Immature natural killer cell (primary cell): ENCODE measurements around the gene GTF2I. TPM values are rescaled to one million over a fixed set of nuclear protein-coding genes. Genes with fewer than 3 reads are reported as not detected.
"Not testable (repeated sequence)": the region's sequence is repeated elsewhere in the genome, so short reads cannot be mapped to it uniquely, and the experiment has no call there.

ENCODE experiments used
- DNase-seq, 3 donors: peaks; one replicate each; pipeline ENCODE4 v3.0.0; 2022; ENCODE audit warnings: mixed read lengths in 1 of 3
- H3K27ac Mint-ChIP-seq, 6 donors: one replicate each; pipeline ENCODE4 v1.8.0; 2020; ENCODE audit warnings: mixed read lengths in 6 of 6, mild to moderate bottlenecking in 5 of 6, inconsistent platforms in 4 of 6, moderate library complexity in 3 of 6
- H3K27me3 Mint-ChIP-seq, 3 donors: one replicate each; pipeline ENCODE4 v1.8.0; 2020 to 2021; ENCODE audit warnings: low read depth in 3 of 3, mild to moderate bottlenecking in 3 of 3, mixed read lengths in 3 of 3, moderate library complexity in 3 of 3, inconsistent platforms in 1 of 3
- H3K36me3 Mint-ChIP-seq, 3 donors: one replicate each; pipeline ENCODE4 v1.8.0; 2020; ENCODE audit warnings: mixed read lengths in 3 of 3, inconsistent platforms in 2 of 3, mild to moderate bottlenecking in 2 of 3
- H3K4me1 Mint-ChIP-seq, 2 donors: one replicate each; pipeline ENCODE4 v1.8.0; 2020; ENCODE audit warnings: inconsistent platforms in 2 of 2, mild to moderate bottlenecking in 2 of 2, mixed read lengths in 2 of 2, moderate library complexity in 1 of 2
- H3K4me3 Mint-ChIP-seq, 5 donors: one replicate each; pipeline ENCODE4 v1.8.0; 2020; ENCODE audit warnings: mild to moderate bottlenecking in 5 of 5, mixed read lengths in 5 of 5, inconsistent platforms in 3 of 5, moderate library complexity in 3 of 5
- H3K9me3 Mint-ChIP-seq, 6 donors: one replicate each; pipeline ENCODE4 v1.8.0; 2020; ENCODE audit warnings: mild to moderate bottlenecking in 6 of 6, mixed read lengths in 6 of 6, inconsistent platforms in 4 of 6, moderate library complexity in 3 of 6
- polyA plus RNA-seq, 3 donors: library from polyadenylated mRNA; unstranded; fragments of 300-500 nt; fragmentation: Illumina TruSeq; gene quantifications; one replicate each; pipeline ENCODE4 v1.2.3, GENCODE V29; 2021

The GTF2I gene
- polyA plus RNA-seq, 3 donors from 2014 or later = 37.2 to 82.0 (median 45.6) TPM

DNA sequence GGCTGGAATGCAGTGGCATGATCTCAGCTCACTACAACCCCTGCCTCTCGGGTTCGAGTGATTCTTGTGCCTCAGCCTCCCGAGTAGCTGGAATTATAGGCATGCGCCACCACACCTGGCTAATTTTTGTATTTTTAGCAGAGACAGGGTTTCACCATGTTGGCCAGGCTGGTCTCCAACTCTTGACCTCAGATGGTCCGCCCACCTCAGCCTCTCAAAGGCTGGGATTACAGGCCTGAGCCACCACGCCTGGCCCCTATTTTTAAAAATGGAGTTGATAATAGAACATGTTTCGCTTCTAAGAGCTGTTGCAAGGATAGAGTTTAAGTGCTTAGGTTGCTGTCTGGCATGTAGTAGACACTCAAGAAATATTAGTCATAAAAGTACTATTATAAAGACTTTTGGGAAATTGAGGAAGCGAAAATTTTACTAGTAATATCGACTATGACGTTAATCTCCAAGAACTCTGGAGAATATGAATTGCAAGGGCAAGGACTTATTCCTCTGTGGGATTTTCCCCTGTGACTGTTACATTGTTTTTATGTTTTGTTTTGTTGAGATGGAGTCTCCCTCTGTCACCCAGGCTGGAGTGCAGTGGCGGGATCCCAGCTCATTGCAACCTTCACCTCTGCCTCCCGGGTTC lies 7.9 kb downstream of the GTF2I start:
- no peaks in the 10 kb centered on the region for H3K36me3 Mint-ChIP-seq
- no peak overlapping the region for H3K4me3 Mint-ChIP-seq
- peaks cover 52 to 77% of the 10 kb centered on the region in 2 donors for H3K4me1 Mint-ChIP-seq
- DNase-seq = no peak
- no peak overlapping the region for H3K27ac Mint-ChIP-seq
- H3K9me3 Mint-ChIP-seq = no peaks in the 10 kb centered on the region
- peaks cover 1 to 6% (median 6%) of the 10 kb centered on the region in 3 donors for H3K27me3 Mint-ChIP-seq

DNA sequence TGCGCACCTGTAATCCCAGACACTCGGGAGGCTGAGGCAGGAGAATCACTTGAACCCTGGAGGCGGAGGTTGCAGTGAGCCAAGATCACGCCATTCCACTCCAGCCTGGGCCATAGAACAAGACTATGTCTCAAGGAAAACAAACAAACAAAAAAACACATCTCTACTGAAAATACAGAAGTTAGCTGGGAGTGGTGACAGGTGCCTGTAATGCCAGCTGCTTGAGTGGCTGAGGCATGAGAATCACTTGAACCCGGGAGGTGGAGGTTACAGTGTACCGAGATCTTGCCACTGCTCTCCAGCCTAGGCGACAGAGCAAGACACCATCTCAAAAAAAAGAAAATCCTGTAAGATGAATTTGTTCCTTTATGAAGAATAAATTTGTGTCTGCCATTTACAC lies 9.5 kb downstream of the GTF2I start:
- not testable (repeated sequence) for H3K27me3 Mint-ChIP-seq, H3K36me3 Mint-ChIP-seq, DNase-seq, H3K9me3 Mint-ChIP-seq
- Mint-ChIP-seq H3K4me3 (peak overlapping the region in 3 of 5 donors; percentile 34 to 51 (median 48)), H3K27ac (peak overlapping the region in 5 of 6 donors; percentile 45 to 82 (median 59)), H3K4me1 (peaks cover 45 to 74% of the 10 kb centered on the region in 2 donors)

DNA sequence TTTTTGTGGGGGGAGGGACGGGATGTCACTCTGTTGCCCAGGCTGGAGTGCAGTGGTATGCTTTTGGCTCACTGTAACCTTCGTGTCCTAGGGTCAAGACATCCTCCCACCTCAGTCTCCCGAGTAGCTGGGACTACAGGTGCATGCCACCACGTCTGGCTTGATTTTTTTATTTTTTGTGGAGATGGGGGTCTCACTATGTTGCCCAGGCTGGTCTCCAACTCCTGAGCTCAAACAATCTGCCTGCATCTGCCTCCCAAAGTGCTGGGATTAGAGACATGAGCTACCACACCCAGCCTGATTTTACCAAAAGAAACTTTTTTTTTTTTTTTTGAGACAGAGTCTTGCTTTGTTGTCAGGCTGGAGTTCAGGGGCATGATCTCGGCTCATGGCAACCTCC lies 10.0 kb downstream of the GTF2I start:
- not testable (repeated sequence) for DNase-seq, H3K4me3 Mint-ChIP-seq
- peak overlapping the region in 4 of 6 donors; percentile 17 to 71 (median 46) for H3K27ac Mint-ChIP-seq

DNA sequence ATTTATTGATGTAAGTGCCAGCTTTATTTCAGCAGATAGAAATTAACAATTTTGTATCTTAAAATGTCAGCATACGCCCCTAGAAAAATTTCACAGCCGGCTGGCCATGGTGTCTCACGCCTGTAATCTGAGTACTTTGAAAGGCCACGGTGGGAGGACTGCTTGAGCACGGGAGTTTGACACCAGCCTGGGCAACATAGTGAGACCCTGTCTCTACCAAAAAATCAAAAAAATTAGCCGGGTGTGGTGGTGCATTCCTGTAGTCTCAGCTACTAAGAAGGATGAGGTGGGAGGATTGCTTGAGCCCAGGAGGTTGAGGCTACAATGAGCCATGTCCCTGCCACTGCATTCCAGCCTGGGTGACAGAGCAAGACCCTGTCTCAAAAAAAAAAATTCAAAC lies 14.1 kb downstream of the GTF2I start:
- H3K4me3 Mint-ChIP-seq = no peak overlapping the region
- peak overlapping the region in 2 of 6 donors; percentile 11 to 59 for H3K27ac Mint-ChIP-seq
- H3K4me1 Mint-ChIP-seq = peaks cover 27 to 65% of the 10 kb centered on the region in 2 donors
- H3K9me3 Mint-ChIP-seq = no peaks in the 10 kb centered on the region
- no peak for DNase-seq
- no peaks in the 10 kb centered on the region for H3K27me3 Mint-ChIP-seq
- H3K36me3 Mint-ChIP-seq = peaks cover 0 to 4% (median 0%) of the 10 kb centered on the region in 3 donors

More for the DNA sequence above, 10.0 kb downstream of the GTF2I start:
- not testable (repeated sequence) for H3K36me3 Mint-ChIP-seq, H3K9me3 Mint-ChIP-seq, H3K27me3 Mint-ChIP-seq
- peaks cover 44 to 75% of the 10 kb centered on the region in 2 donors for H3K4me1 Mint-ChIP-seq

DNA sequence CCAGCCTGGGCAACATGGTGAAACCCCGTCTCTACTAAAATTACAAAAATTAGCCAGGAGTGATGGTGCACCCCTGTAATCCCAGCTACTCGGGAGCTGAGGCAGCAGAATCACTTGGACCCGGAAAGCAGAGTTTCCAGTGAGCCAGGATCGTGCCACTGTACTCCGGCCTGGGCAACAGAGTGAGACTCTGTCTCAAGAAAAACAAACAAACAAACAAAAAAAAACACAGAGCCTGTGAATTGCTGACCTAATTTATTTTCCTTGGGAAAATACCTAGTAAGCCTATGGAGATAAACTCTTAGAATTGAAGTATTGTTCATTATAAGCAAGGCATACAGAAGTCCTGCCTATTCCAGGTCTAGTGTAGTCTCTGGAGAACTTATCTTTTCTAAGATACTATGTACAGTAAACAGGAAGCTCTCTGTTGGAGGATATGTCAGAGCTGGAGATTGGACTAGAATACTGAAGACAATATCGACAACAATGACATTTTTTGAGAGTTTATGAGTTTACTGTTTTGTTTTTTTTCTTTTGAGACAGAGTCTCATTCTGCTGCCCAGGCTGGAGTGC lies 14.9 kb downstream of the GTF2I start:
- Mint-ChIP-seq H3K27me3 (no peaks in the 10 kb centered on the region), H3K36me3 (peaks cover 0 to 4% (median 0%) of the 10 kb centered on the region in 3 donors), H3K4me3 (no peak overlapping the region), H3K9me3 (no peaks in the 10 kb centered on the region), H3K4me1 (peaks cover 25 to 60% of the 10 kb centered on the region in 2 donors), H3K27ac (peak overlapping the region in 2 of 6 donors; percentile 55 to 80)
- DNase-seq = no peak

DNA sequence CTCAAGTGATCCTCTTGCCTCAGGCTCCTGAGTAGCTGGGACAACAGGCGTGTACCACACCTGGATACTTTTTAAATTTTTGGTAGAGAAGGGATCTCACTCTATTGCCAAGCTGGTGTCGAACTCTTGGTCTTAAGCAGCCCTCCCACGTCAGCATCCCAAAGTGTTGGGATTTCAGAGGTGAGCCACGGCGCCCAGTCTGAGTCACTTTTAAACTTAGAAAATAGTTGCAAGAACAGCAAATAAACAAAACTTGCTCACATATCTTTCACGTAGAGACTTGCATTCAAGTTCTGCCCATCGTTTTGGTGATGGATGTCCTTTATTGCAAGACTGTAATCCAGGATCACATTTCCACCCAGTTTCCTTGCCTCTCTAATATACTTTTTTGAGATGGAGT lies 16.6 kb downstream of the GTF2I start:
- Mint-ChIP-seq H3K27me3 (no peaks in the 10 kb centered on the region), H3K9me3 (no peaks in the 10 kb centered on the region), H3K4me1 (peaks cover 19 to 54% of the 10 kb centered on the region in 2 donors), H3K36me3 (peaks cover 0 to 4% (median 0%) of the 10 kb centered on the region in 3 donors), H3K27ac (peak overlapping the region in 1 of 6 donors; percentile 39), H3K4me3 (no peak overlapping the region)
- no peak for DNase-seq

DNA sequence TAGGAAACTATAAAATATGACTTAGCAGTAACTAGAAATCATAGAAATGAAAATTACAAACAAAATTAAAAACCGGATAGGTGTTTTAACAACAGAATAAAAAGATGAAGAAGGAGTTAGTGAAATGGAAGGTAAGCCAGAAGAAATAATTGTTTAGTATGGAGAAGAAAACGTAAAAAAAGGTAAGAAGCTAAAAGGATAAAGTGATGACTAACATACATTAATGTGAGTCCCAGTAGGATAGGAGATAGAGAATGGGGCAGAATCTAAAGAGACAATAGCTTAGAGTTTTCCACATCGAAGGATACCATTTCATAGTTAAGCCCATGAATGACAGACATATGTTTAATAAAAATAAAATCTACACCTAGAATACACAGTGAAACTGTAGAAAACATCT lies 25.3 kb downstream of the GTF2I start:
- Mint-ChIP-seq H3K27ac (peak overlapping the region in 4 of 6 donors; percentile 3 to 43 (median 7)), H3K36me3 (no peaks in the 10 kb centered on the region)

DNA sequence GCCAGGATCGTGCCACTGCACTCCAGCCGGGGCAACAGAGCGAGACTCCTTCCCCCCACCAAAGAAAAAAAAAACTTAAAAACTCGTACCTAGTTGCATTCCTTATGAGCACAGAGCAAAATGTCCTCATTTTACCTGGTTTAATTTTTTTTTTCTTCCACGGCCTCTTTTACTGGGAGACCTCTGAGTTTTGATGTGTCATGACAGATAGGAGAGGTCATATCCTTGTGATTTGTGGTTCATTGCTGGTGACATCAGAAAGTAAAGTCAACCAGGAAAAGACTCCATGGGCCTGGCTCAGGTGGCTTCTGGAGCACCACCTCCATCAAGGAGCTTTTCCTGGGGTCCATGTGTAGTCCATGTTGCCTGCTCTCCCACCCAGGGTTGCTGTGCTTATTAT lies 26.3 kb downstream of the GTF2I start:
- Mint-ChIP-seq H3K27ac (peak overlapping the region in 1 of 6 donors; percentile 22), H3K4me1 (peaks cover 44 to 73% of the 10 kb centered on the region in 2 donors)

More for the DNA sequence above, 25.3 kb downstream of the GTF2I start:
- DNase-seq = no peak
- peaks cover 0 to 3% (median 0%) of the 10 kb centered on the region in 3 donors for H3K27me3 Mint-ChIP-seq
- no peak overlapping the region for H3K4me3 Mint-ChIP-seq
- no peaks in the 10 kb centered on the region for H3K9me3 Mint-ChIP-seq
- peaks cover 44 to 76% of the 10 kb centered on the region in 2 donors for H3K4me1 Mint-ChIP-seq

DNA sequence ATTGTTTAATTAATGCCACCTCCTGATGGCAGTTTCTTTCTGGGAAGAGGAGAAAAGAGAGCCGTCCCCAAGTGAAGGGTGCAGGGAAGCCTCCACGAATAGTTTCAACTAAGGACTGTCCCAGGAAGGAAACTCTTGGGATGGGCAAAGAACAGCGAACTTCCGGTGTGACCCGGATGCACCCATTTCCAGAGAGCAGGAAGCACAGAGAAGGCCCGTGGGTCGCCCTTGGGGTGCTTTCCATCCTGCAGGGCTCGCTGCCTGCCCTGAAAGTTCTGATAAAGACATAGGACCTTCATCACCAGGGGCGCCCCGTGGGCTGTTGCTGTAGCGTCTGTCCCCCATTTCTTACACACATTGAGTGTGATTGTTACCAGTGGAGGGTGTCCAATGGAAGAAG lies 27.0 kb downstream of the GTF2I start:
- peaks cover 0 to 3% (median 0%) of the 10 kb centered on the region in 3 donors for H3K27me3 Mint-ChIP-seq
- H3K27ac Mint-ChIP-seq = peak overlapping the region in 1 of 6 donors; percentile 79
- H3K36me3 Mint-ChIP-seq = no peaks in the 10 kb centered on the region
- no peaks in the 10 kb centered on the region for H3K9me3 Mint-ChIP-seq
- no peak for DNase-seq
- H3K4me1 Mint-ChIP-seq = peaks cover 45 to 76% of the 10 kb centered on the region in 2 donors
- no peak overlapping the region for H3K4me3 Mint-ChIP-seq

More for the DNA sequence above, 26.3 kb downstream of the GTF2I start:
- Mint-ChIP-seq H3K9me3 (no peaks in the 10 kb centered on the region), H3K36me3 (no peaks in the 10 kb centered on the region), H3K4me3 (no peak overlapping the region), H3K27me3 (peaks cover 0 to 3% (median 0%) of the 10 kb centered on the region in 3 donors)
- DNase-seq = no peak

DNA sequence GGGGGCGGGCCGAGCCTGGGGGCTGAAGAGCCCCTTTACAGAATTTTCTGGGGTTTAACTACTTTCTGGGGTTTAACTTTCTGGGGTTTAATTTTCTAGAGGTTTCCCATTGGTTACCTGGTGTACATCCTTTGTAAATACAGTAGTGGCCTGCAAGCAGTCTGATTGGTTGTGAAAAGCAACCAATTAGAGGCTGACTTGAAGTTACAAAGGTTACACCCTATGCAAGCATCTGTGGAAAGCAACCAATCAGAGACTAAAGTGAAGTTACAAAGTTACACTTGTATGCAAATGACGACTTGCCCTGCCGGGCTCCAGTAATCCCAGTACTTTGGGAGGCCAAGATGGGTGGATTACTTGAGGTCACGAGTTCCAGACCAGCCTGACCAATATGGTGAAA lies 27.4 kb downstream of the GTF2I start:
- DNase-seq = no peak
- Mint-ChIP-seq H3K4me3 (no peak overlapping the region), H3K4me1 (peaks cover 45 to 76% of the 10 kb centered on the region in 2 donors), H3K9me3 (no peaks in the 10 kb centered on the region), H3K27me3 (peaks cover 0 to 3% (median 0%) of the 10 kb centered on the region in 3 donors), H3K36me3 (no peaks in the 10 kb centered on the region), H3K27ac (no peak overlapping the region)

DNA sequence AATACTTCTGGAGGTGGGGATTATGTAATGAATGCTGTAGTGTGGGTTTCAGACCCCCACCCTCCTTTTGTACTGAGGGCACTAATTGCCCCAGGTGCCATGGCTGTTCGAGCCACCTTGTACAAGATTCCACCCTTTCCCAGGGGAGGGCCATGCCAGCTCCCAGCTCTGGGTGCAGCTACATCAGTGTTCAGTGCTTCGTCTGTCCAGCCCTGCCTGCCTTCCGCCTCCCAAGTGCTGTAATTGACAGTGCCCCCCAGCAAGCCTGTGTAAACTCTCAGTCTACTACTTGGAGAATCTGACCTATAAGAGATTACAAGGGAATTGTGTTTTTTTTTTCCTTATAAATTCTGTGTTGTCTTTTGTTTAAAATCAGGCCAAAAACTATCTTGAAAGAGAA lies 33.0 kb downstream of the GTF2I start:
- Mint-ChIP-seq H3K4me1 (peaks cover 17 to 28% of the 10 kb centered on the region in 2 donors), H3K36me3 (peaks cover 8 to 18% (median 16%) of the 10 kb centered on the region in 3 donors), H3K27me3 (no peaks in the 10 kb centered on the region), H3K4me3 (no peak overlapping the region), H3K27ac (no peak overlapping the region), H3K9me3 (no peaks in the 10 kb centered on the region)
- no peak for DNase-seq

DNA sequence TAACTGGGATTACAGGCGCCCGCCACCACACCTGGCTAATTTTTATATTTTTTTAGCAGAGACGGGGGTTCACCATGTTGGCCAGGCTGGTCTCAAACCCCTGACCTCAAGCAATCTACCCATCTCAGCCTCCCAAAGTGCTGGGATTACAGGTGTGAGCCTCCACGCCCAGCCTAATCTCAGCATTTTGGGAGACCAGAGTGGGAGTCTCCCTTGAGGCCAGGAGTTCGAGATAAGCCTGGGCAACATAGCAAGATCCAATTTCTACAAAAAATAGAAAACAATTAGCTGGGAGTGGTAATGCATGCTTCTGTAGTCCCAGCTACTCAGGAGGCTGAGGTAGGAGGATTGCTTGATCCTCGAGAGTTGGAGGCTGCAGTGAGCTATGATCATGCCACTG lies 46.9 kb downstream of the GTF2I start:
- not testable (repeated sequence) for H3K27me3 Mint-ChIP-seq, DNase-seq, H3K9me3 Mint-ChIP-seq, H3K27ac Mint-ChIP-seq, H3K4me1 Mint-ChIP-seq, H3K4me3 Mint-ChIP-seq
- H3K36me3 Mint-ChIP-seq = peaks cover 5 to 39% (median 25%) of the 10 kb centered on the region in 3 donors

DNA sequence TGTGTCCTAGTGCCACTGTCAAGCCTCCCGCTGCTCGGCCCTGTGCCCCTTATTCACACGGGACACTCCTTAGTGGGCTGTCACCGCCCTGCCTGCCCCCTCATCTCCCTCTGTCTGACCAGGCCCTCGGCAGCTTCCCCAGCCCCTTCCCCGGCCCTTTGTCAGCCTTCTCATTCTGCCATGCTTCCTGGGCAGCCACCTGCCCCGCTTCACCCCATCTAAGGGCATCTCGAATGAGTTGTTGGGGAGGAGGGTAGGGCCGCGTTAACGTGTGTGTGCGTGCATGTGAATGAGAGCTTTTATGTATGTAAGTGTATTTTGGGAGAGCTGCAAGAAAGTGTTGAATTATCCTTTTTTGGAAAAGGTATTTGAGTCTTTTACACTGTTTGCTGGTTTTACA lies 49.7 kb downstream of the GTF2I start:
- no peak for DNase-seq
- Mint-ChIP-seq H3K4me1 (peaks cover 0 to 1% of the 10 kb centered on the region in 2 donors), H3K27ac (no peak overlapping the region), H3K36me3 (peaks cover 11 to 33% (median 29%) of the 10 kb centered on the region in 3 donors), H3K4me3 (no peak overlapping the region), H3K9me3 (no peaks in the 10 kb centered on the region), H3K27me3 (no peaks in the 10 kb centered on the region)

DNA sequence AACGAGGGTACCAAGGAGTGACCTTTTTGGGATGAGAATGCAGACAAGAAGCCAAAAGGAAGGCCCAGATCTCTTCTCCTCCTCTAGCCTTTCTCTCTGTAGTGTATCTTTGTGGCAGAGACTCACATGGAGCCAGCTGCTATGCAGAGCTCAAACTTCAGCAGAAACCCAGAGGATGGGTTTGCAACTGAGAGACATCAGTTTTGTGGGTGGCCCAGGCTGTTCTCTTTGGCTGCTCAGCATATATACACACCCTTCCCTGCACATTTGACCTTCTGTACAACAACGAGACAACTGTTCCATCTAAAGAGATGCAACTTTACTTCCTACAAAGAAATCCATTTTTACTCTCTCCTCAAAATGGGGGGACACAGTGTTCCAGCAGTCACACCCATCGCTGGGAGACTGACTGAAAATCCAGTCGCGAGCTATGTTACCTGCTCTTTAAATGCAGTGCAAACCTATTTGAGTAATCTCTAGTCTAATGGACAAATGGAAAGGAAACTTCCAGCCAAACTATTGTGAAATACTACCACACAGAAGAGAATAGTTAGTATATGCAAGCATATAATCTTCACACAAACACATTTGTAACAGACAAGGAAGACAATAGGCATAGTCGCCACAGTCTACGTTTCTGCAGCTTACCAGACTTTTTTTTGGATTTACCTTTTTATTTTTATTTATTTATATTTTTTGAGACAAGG lies 51.2 kb downstream of the GTF2I start:
- H3K27me3 Mint-ChIP-seq = no peaks in the 10 kb centered on the region
- H3K9me3 Mint-ChIP-seq = peaks cover 0 to under 1% (median 0%) of the 10 kb centered on the region in 6 donors
- peaks cover 24 to 44% (median 37%) of the 10 kb centered on the region in 3 donors for H3K36me3 Mint-ChIP-seq
- H3K4me1 Mint-ChIP-seq = peaks cover 0 to 2% of the 10 kb centered on the region in 2 donors
- no peak overlapping the region for H3K4me3 Mint-ChIP-seq
- DNase-seq = no peak
- peak overlapping the region in 2 of 6 donors; percentile 34 to 40 for H3K27ac Mint-ChIP-seq
